HUES64 (cell line): ENCODE data around the gene LACC1.

ENCODE experiments used
- H3K27ac ChIP-seq: 2 replicates; pipeline ENCODE4 v1.7.0; 2013; ENCODE audit warnings: low read depth, low read length, inconsistent platforms
- H3K27me3 ChIP-seq: 2 replicates; pipeline ENCODE4 v1.6.1; 2013; ENCODE audit warnings: mild to moderate bottlenecking, low read length; ENCODE audit not compliant: insufficient read depth
- H3K36me3 ChIP-seq: 2 replicates; pipeline ENCODE4 v1.6.1; 2013; ENCODE audit warnings: mild to moderate bottlenecking, low read length; ENCODE audit not compliant: insufficient read depth
- H3K4me1 ChIP-seq: 2 replicates; pipeline ENCODE4 v1.6.1; 2013; ENCODE audit warnings: mild to moderate bottlenecking, low read length, moderate library complexity; ENCODE audit not compliant: insufficient read depth
- H3K4me3 ChIP-seq: 2 replicates; pipeline ENCODE4 v1.5.1; 2013; ENCODE audit warnings: mild to moderate bottlenecking, low read length, moderate library complexity
- H3K9ac ChIP-seq: 2 replicates; pipeline ENCODE4 v1.6.1; 2013; ENCODE audit warnings: mild to moderate bottlenecking, low read depth, low read length
- H3K9me3 ChIP-seq: 2 replicates; pipeline ENCODE4 v1.6.1; 2013; ENCODE audit warnings: low read depth, low read length; ENCODE audit not compliant: insufficient read depth
- WGBS: fragments of 150-250, 120-280 bp; methylation state at CpG from one replicate; pipeline ENCODE4 v1.1.7; 2013; ENCODE audit warnings: missing lambda C conversion rate; 5-methylcytosine and 5-hydroxymethylcytosine counted together

The LACC1 gene

GRCh38 chr13:43865892-43866291 is 13.8 kb upstream of the LACC1 start:
- no peak overlapping the region for H3K27ac ChIP-seq
- H3K9me3 ChIP-seq = 0 out of 2 replicates have a peak, but pooled peaks cover 5% of the 10 kb centered on the region
- peaks cover 31% of the 10 kb centered on the region for H3K36me3 ChIP-seq
- no peak overlapping the region for H3K9ac ChIP-seq
- H3K4me3 ChIP-seq = no peak overlapping the region
- WGBS = 94% methylated on average over 3 of the region's 4 CpGs
- H3K4me1 ChIP-seq = no peaks in the 10 kb centered on the region
- no peaks in the 10 kb centered on the region for H3K27me3 ChIP-seq

- Histone ChIP-seq H3K27me3 (no peaks in the 10 kb centered on the region), H3K9me3 (no peaks in the 10 kb centered on the region), H3K36me3 (peaks cover 24% of the 10 kb centered on the region), H3K9ac (no peak overlapping the region), H3K27ac (no peak overlapping the region), H3K4me3 (no peak overlapping the region), H3K4me1 (peaks cover 2% of the 10 kb centered on the region; the same call in 1 of the 2 replicates)
- WGBS = 90% methylated on average over 1 of the region's 1 CpG
Observed at GRCh38 chr13:43872181-43872580, 7.5 kb upstream of the LACC1 start.

- no peak overlapping the region for H3K4me3 ChIP-seq
- H3K4me1 ChIP-seq = peaks cover 19% of the 10 kb centered on the region
- peaks cover 7% of the 10 kb centered on the region for H3K36me3 ChIP-seq
- no peaks in the 10 kb centered on the region for H3K27me3 ChIP-seq
- no peak overlapping the region for H3K9ac ChIP-seq
- no peak overlapping the region for H3K27ac ChIP-seq
- no peaks in the 10 kb centered on the region for H3K9me3 ChIP-seq
- WGBS = 100% methylated on average over 1 of the region's 2 CpGs
Observed at GRCh38 chr13:43874504-43875092, 5.1 kb upstream of the LACC1 start.

- Histone ChIP-seq H3K9ac (no peak overlapping the region), H3K4me1 (peaks cover 19% of the 10 kb centered on the region), H3K27ac (no peak overlapping the region), H3K9me3 (no peaks in the 10 kb centered on the region), H3K36me3 (no peaks in the 10 kb centered on the region), H3K27me3 (peaks cover 15% of the 10 kb centered on the region), H3K4me3 (no peak overlapping the region)
- 95% methylated on average over 2 of the region's 2 CpGs for WGBS
Observed at GRCh38 chr13:43876366-43876765, 3.3 kb upstream of the LACC1 start.

GRCh38 chr13:43877326-43877725 is 2.4 kb upstream of the LACC1 start:
- H3K9ac ChIP-seq = no peak overlapping the region
- H3K27ac ChIP-seq = no peak overlapping the region
- H3K9me3 ChIP-seq = no peaks in the 10 kb centered on the region
- no peaks in the 10 kb centered on the region for H3K36me3 ChIP-seq
- H3K27me3 ChIP-seq = peaks cover 15% of the 10 kb centered on the region
- H3K4me1 ChIP-seq = peaks cover 19% of the 10 kb centered on the region
- H3K4me3 ChIP-seq = no peak overlapping the region

- H3K27ac ChIP-seq = no peak overlapping the region
- no CpG with 5 or more reads among the region's 1 CpG for WGBS
- no peak overlapping the region for H3K9ac ChIP-seq
Observed at GRCh38 chr13:43877766-43878165, 1.9 kb upstream of the LACC1 start.

GRCh38 chr13:43878892-43879754 is 581 bp upstream of the LACC1 start, which contains the start of gene CCDC122:
Gene CCDC122 (minus strand): TSS chr13:43879740. CDS start chr13:43869376, 10,364 bp downstream.
- no peaks in the 10 kb centered on the region for H3K9me3 ChIP-seq
- peaks cover 23% of the 10 kb centered on the region for H3K4me1 ChIP-seq
- no peaks in the 10 kb centered on the region for H3K36me3 ChIP-seq
- H3K27me3 ChIP-seq = peaks cover 15% of the 10 kb centered on the region
- under 1% methylated on average over 78 of the region's 78 CpGs for WGBS
- peak within 1 kb of the TSS; percentile 27 for H3K27ac ChIP-seq
- peak within 1 kb of the TSS; percentile 83 for H3K4me3 ChIP-seq
- peak within 1 kb of the TSS; percentile 87 for H3K9ac ChIP-seq

More at GRCh38 chr13:43877766-43878165, 1.9 kb upstream of the LACC1 start:
- Histone ChIP-seq H3K36me3 (no peaks in the 10 kb centered on the region), H3K9me3 (no peaks in the 10 kb centered on the region), H3K27me3 (peaks cover 15% of the 10 kb centered on the region), H3K4me3 (peak overlapping the region; percentile 83), H3K4me1 (peaks cover 19% of the 10 kb centered on the region)

GRCh38 chr13:43880214-43880855 is 631 bp downstream of the LACC1 start:
- Histone ChIP-seq H3K9me3 (no peaks in the 10 kb centered on the region), H3K27me3 (peaks cover 15% of the 10 kb centered on the region), H3K4me1 (peaks cover 23% of the 10 kb centered on the region), H3K27ac (no peak overlapping the region), H3K4me3 (peak overlapping the region; percentile 83), H3K36me3 (no peaks in the 10 kb centered on the region), H3K9ac (peak overlapping the region; percentile 87; the same call in 1 of the 2 replicates)
- 42% methylated on average over 15 of the region's 15 CpGs for WGBS

GRCh38 chr13:43880926-43881325 is 1.2 kb downstream of the LACC1 start:
- Histone ChIP-seq H3K27ac (no peak overlapping the region), H3K9me3 (no peaks in the 10 kb centered on the region), H3K9ac (no peak overlapping the region), H3K27me3 (peaks cover 15% of the 10 kb centered on the region), H3K36me3 (no peaks in the 10 kb centered on the region), H3K4me3 (no peak overlapping the region), H3K4me1 (peaks cover 23% of the 10 kb centered on the region)

- H3K27ac ChIP-seq = no peak overlapping the region
- no peak overlapping the region for H3K9ac ChIP-seq
- no peaks in the 10 kb centered on the region for H3K36me3 ChIP-seq
- no peaks in the 10 kb centered on the region for H3K9me3 ChIP-seq
- H3K27me3 ChIP-seq = peaks cover 15% of the 10 kb centered on the region
- no peak overlapping the region for H3K4me3 ChIP-seq
- peaks cover 23% of the 10 kb centered on the region for H3K4me1 ChIP-seq
Observed at GRCh38 chr13:43881580-43881979, 1.9 kb downstream of the LACC1 start.

GRCh38 chr13:43883631-43884030 is 3.9 kb downstream of the LACC1 start:
- H3K27me3 ChIP-seq = peaks cover 15% of the 10 kb centered on the region
- no peaks in the 10 kb centered on the region for H3K36me3 ChIP-seq
- no peak overlapping the region for H3K4me3 ChIP-seq
- H3K9me3 ChIP-seq = no peaks in the 10 kb centered on the region
- 100% methylated on average over 2 of the region's 3 CpGs for WGBS
- no peak overlapping the region for H3K9ac ChIP-seq
- no peak overlapping the region for H3K27ac ChIP-seq
- H3K4me1 ChIP-seq = peaks cover 6% of the 10 kb centered on the region
